Measurements from ENCODE around the gene SNAP25.

GRCh38 chr20:10268636-10269035 is 50.0 kb downstream of the SNAP25 start:
- TF ChIP-seq POLR2A (IDR thresholded peaks at IDR 0.05; ENCODE audit: low read length) (no peak), GATA1 (IDR thresholded peaks at IDR 0.05; ENCODE audit: low read depth, low read length) (no peak)

Data from erythroblast (primary cell).